Osteoblast (primary cell): Measurements from ENCODE around the gene TKTL1. TPM values are rescaled to one million over a fixed set of nuclear protein-coding genes. Genes with fewer than 3 reads are reported as not detected.

Experiments used
- DNase-seq: peaks from one replicate; pipeline ENCODE4 v3.0.0; 2011; ENCODE audit warnings: low spot score, mixed read lengths; ENCODE audit not compliant: insufficient read length; ENCODE audit errors: missing footprints
- H2AFZ ChIP-seq: 2 replicates; pipeline ENCODE4 v1.6.0; 2011; ENCODE audit warnings: mild to moderate bottlenecking, low read length
- H3K27ac ChIP-seq: 2 replicates; pipeline ENCODE4 v1.5.1; 2011; ENCODE audit warnings: mild to moderate bottlenecking, low read depth, low read length, moderate library complexity
- H3K27me3 ChIP-seq: 2 replicates; pipeline ENCODE4 v1.6.0; 2012; ENCODE audit warnings: mild to moderate bottlenecking, control low read depth, inconsistent platforms, low read length, moderate library complexity; ENCODE audit not compliant: insufficient read depth
- H3K36me3 ChIP-seq: 2 replicates; pipeline ENCODE4 v1.5.1; 2011; ENCODE audit warnings: mild to moderate bottlenecking, low read length, control low read depth, moderate library complexity; ENCODE audit not compliant: insufficient read depth
- H3K4me1 ChIP-seq: 2 replicates; pipeline ENCODE4 v1.5.1; 2011; ENCODE audit warnings: mild to moderate bottlenecking, low read length, control low read depth, moderate library complexity; ENCODE audit not compliant: insufficient read depth
- H3K4me2 ChIP-seq: 2 replicates; pipeline ENCODE4 v1.6.0; 2011; ENCODE audit warnings: mild to moderate bottlenecking, low read length; ENCODE audit not compliant: insufficient read depth
- H3K4me3 ChIP-seq: fragments of 200-600 bp; sonication (generic); 3 replicates; pipeline ENCODE4 v1.5.1; 2012; ENCODE audit warnings: mild to moderate bottlenecking, low read length, inconsistent platforms; ENCODE audit not compliant: insufficient read depth
- H3K79me2 ChIP-seq: 2 replicates; pipeline ENCODE4 v1.6.0; 2012; ENCODE audit warnings: mild to moderate bottlenecking, low read length, control low read depth, inconsistent platforms; ENCODE audit not compliant: insufficient read depth
- H3K9me3 ChIP-seq: 2 replicates; pipeline ENCODE4 v1.5.1; 2011; ENCODE audit warnings: low read depth, low read length, control low read depth
- H4K20me1 ChIP-seq: 2 replicates; pipeline ENCODE4 v1.6.0; 2012; ENCODE audit warnings: mild to moderate bottlenecking, low read length, control low read depth; ENCODE audit not compliant: insufficient read depth
- total RNA-seq: library from RNA; depleted of rRNA; stranded (reverse); fragments of >200 nt; gene quantifications from 2 replicates; pipeline ENCODE4 v1.2.3, GENCODE V29; 2012
- TF ChIP-seq, protein P1 (sequence below): IDR thresholded peaks from 2 replicates; pipeline ENCODE4 v1.5.1; 2011; ENCODE audit warnings: mild to moderate bottlenecking, low read depth, low read length, moderate library complexity; ENCODE audit errors: extremely low read depth

Gene TKTL1
- total RNA-seq, 1 donor: not detected

DNA sequence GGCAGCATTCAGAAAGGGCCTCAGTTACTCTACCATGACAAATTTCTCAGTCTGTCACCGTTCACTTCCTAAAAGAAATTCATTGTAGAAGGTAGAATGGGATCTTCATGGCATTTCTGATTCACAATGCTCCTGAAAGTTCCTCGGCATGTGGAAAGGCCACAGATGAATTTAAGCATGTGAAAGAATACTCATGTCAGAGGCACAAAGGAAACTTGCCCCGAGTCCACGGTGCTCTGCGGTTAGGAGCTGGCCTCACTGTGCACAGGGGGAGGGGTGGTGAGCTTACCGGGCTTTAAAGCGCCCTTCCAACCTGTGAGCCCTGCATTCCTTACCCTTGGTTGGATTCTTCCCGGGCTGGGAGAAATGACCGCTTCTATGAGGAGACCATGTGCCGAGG, 9.3 kb downstream of the TKTL1 start:
- Histone ChIP-seq H2AFZ (no peak overlapping the region), H3K4me1 (no peaks in the 10 kb centered on the region), H3K27me3 (peaks cover 5% of the 10 kb centered on the region), H4K20me1 (no peaks in the 10 kb centered on the region), H3K4me3 (no peak overlapping the region), H3K4me2 (no peak overlapping the region), H3K36me3 (no peaks in the 10 kb centered on the region), H3K79me2 (no peaks in the 10 kb centered on the region), H3K27ac (no peak overlapping the region), H3K9me3 (no peaks in the 10 kb centered on the region)
- no peak for DNase-seq
- TF ChIP-seq, protein P1, sequence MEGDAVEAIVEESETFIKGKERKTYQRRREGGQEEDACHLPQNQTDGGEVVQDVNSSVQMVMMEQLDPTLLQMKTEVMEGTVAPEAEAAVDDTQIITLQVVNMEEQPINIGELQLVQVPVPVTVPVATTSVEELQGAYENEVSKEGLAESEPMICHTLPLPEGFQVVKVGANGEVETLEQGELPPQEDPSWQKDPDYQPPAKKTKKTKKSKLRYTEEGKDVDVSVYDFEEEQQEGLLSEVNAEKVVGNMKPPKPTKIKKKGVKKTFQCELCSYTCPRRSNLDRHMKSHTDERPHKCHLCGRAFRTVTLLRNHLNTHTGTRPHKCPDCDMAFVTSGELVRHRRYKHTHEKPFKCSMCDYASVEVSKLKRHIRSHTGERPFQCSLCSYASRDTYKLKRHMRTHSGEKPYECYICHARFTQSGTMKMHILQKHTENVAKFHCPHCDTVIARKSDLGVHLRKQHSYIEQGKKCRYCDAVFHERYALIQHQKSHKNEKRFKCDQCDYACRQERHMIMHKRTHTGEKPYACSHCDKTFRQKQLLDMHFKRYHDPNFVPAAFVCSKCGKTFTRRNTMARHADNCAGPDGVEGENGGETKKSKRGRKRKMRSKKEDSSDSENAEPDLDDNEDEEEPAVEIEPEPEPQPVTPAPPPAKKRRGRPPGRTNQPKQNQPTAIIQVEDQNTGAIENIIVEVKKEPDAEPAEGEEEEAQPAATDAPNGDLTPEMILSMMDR: no peak

DNA sequence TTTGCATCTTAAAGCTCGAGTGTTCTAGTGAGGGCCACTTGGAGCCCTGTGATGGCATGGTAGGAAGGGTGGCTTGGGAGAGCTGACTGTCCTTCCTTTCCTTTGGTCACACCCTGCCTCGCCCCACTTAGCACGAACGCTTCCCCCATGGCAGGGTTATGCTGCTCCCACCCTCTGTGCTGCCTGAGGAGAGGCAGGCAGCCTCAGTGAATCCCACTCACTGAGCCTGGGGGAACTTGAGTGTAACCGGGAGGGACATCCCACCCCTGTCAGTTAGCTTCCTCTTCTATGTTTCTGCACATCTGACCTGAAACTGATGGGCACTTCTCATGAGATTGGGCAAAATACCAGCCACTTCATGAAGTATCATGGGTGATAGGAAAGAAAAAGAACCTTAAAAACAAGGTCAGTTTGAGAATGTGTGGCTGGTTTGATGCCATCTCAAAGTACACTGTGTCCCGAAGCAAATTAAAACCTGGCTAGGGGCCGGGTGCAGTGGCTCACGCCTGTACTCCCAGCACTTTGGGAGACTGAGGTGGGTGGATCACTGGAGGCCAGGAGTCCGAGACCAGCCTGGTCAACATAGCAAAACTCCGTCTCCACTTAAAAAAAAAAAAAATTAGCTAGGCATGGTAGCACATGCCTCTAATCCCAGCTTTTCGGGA, 10.1 kb downstream of the TKTL1 start:
- no peak for DNase-seq
- Histone ChIP-seq H2AFZ (no peak overlapping the region), H3K4me3 (no peak overlapping the region), H3K4me1 (no peaks in the 10 kb centered on the region), H3K4me2 (no peak overlapping the region), H3K27me3 (peaks cover 5% of the 10 kb centered on the region), H3K36me3 (no peaks in the 10 kb centered on the region), H3K79me2 (no peaks in the 10 kb centered on the region), H3K9me3 (no peaks in the 10 kb centered on the region), H3K27ac (no peak overlapping the region), H4K20me1 (no peaks in the 10 kb centered on the region)
- TF ChIP-seq, protein P1: no peak

DNA sequence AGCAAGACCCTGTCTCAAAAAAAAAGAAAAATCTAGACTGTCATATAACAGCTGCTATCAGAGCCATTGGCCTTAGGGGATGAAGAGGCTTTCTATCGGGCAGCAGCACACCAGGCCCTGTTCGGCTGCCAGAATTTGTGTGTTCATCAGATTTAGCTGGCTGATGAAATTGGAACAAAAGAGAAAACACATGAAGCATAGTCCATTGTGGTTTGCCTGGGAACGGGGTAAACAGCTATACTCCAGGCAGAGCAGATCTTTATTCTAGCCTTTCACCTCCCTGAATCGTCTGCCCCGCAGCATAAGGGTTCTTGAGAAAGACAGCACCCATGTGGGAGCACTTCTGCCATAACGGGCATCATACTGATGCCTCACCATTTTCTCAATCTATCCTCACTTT, 11.6 kb downstream of the TKTL1 start:
- no peaks in the 10 kb centered on the region for H3K79me2 ChIP-seq
- H3K4me1 ChIP-seq: no peaks in the 10 kb centered on the region
- no peaks in the 10 kb centered on the region for H3K36me3 ChIP-seq
- TF ChIP-seq, protein P1: no peak
- H3K4me3 ChIP-seq: no peak overlapping the region
- no peak overlapping the region for H3K4me2 ChIP-seq
- peak; percentile 72 for DNase-seq
- H4K20me1 ChIP-seq: no peaks in the 10 kb centered on the region
- H2AFZ ChIP-seq: no peak overlapping the region
- H3K27me3 ChIP-seq: peaks cover 6% of the 10 kb centered on the region
- no peaks in the 10 kb centered on the region for H3K9me3 ChIP-seq
- no peak overlapping the region for H3K27ac ChIP-seq

DNA sequence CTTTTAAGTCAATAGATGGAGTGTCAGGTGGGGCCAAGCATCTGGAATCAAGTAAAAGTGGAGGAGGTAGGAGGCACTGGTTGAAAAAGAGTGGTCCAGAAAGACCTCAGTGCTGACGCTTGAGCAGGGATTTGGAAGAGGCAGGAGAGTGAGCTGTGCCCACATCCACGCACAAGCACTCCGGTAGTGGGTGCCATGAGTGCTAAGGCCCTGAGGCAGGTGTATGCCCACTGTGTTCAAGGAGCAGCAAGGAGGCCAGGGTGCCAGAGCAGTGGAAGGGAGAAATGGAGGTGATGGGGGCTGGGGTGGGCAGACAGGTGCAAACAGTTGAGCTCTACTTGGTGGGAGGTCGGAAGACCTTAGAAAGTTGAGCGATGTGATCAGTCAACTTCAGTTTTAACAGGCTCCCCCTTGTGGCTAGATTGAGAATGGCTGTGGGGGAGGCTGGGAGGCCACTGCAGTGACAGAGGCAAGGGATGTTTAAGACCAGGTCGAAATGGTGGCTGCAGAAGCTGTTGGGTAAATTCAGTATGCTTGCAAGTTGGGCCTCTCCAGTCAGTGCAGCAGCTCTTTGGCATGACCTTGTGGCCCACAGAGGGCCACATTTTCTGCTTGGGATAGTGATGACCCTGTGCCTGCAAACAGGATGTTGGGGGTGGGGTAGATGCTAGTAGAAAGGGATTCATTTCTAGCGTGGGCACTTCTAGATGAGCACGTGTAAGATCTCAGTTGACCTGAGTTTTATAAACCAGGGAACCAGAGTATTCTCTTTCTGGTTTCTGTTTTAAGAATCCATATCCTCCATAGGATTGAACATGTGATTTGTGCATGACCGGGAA, 12.7 kb downstream of the TKTL1 start:
- H3K27me3 ChIP-seq: peaks cover 16% of the 10 kb centered on the region
- no peaks in the 10 kb centered on the region for H3K79me2 ChIP-seq
- H3K4me3 ChIP-seq: no peak overlapping the region
- H3K9me3 ChIP-seq: no peaks in the 10 kb centered on the region
- TF ChIP-seq, protein P1: peak; percentile 76
- H3K4me2 ChIP-seq: no peak overlapping the region
- no peak overlapping the region for H3K27ac ChIP-seq
- H2AFZ ChIP-seq: no peak overlapping the region
- DNase-seq: peak; percentile 87
- H4K20me1 ChIP-seq: no peaks in the 10 kb centered on the region
- no peaks in the 10 kb centered on the region for H3K4me1 ChIP-seq
- H3K36me3 ChIP-seq: no peaks in the 10 kb centered on the region
